Ovary (tissue), 9 donors: Measurements from ENCODE around the gene FGD5. TPM values are rescaled to one million over a fixed set of nuclear protein-coding genes. Genes with fewer than 3 reads are reported as not detected.
A peak's percentile ranks its signal among the peaks of the same experiment; 100 is the strongest.
"Not testable (repeated sequence)": the region's sequence is repeated elsewhere in the genome, so short reads cannot be mapped to it uniquely, and the experiment has no call there.

ENCODE experiments used
- DNase-seq, 5 donors: peaks; one replicate each; pipeline ENCODE4 v3.0.0-alpha.2; 2019 to 2020
- H3K27ac ChIP-seq, 2 donors: fragments of 200-600 bp; one replicate each; pipeline versions ENCODE4 v1.5.1 to v1.8.0; 2019 to 2022
- H3K27me3 ChIP-seq: fragments of 200-600 bp; one replicate; pipeline ENCODE4 v1.8.0; 2022
- H3K36me3 ChIP-seq: fragments of 200-600 bp; sonication (generic); one replicate; pipeline ENCODE4 v1.5.1; 2019
- H3K4me1 ChIP-seq: one replicate; pipeline ENCODE4 v1.8.1; 2013; ENCODE audit warnings: mild to moderate bottlenecking, moderate library complexity; ENCODE audit not compliant: insufficient read depth
- H3K4me3 ChIP-seq: fragments of 200-600 bp; sonication (generic); one replicate; pipeline ENCODE4 v1.5.1; 2017
- H3K9me3 ChIP-seq, 2 donors: fragments of 200-600 bp in 1 of 2; sonication (generic) in 1 of 2; one replicate each; pipeline versions ENCODE4 v1.5.1 to v1.8.1; 2013 to 2019; ENCODE audit warnings: mild to moderate bottlenecking in 1 of 2, moderate library complexity in 1 of 2
- EP300 ChIP-seq: sonication (generic); formaldehyde crosslinking; IDR thresholded peaks from one replicate; pipeline ENCODE4 v1.6.1; 2017; ENCODE audit warnings: antibody characterized with exemption
- POLR2A ChIP-seq: fragments of 450-650 bp; IDR thresholded peaks from one replicate; pipeline ENCODE4 v1.6.1; 2017; ENCODE audit warnings: antibody characterized with exemption, mild to moderate bottlenecking, moderate library complexity
- WGBS, 3 donors: extraction: QIAGEN DNeasy Blood & Tissue Kit in 1 of 3; methylation state at CpG; one replicate each; pipeline versions ENCODE4 v1.1.5 to v1.1.7; 2013 to 2017; 5-methylcytosine and 5-hydroxymethylcytosine counted together
- intact Hi-C, 4 donors: fragments of 100-400 bp; cut with DNase I; formaldehyde crosslinking; loops; one replicate each; pipeline versions ENCODE4 v1.11.0 to v1.15.1; 2022 to 2023
- polyA plus RNA-seq, 2 donors: library from polyadenylated mRNA; stranded (reverse); fragments of 200-250 nt in 1 of 2; fragments of 350-450 nt in 1 of 2; fragmentation: Illumina TruSeq in 1 of 2; extraction: RNeasy Lipid Tissue Mini Kit (QIAGEN cat#74804) in 1 of 2; gene quantifications; one replicate each; pipeline ENCODE4 v1.2.3, GENCODE V29; 2013 to 2014
- total RNA-seq, 7 donors: library from RNA; depleted of rRNA in 2 of 7; stranded (reverse); fragments of >200 nt in 2 of 7; fragmentation: NEBNext Ultra II Directional in 3 of 7; extraction: Animal tissue kit (Norgen Biotek cat#: 25700) in 3 of 7; gene quantifications; one replicate each; pipeline versions ENCODE4 v1.1.0 to v1.2.4, GENCODE V29; 2016 to 2023
- TF ChIP-seq, protein P1 (sequence below), 3 donors: fragments of 450-650 bp in 2 of 3; fragments of 200-600 bp in 1 of 3; IDR thresholded peaks; one replicate each; pipeline versions ENCODE4 v1.5.1 to v1.8.0; 2016 to 2022; ENCODE audit warnings: antibody characterized with exemption in 3 of 3, mild to moderate bottlenecking in 1 of 3
- donor health status: DM: no; HTN: no; CAD: no; lungs with moderate emphysema.
- donor health status: DM: no; HTN: no; CAD: no.
- donor health status: Bipolar disorder and iron deficiency.
- donor health status: DM: yes; HTN: yes; CAD: no.
- donor health status: DM: no; HTN: no; CAD: no.
- donor health status: DM: yes; HTN: yes; CAD: no.

Gene FGD5
- total and polyA plus RNA-seq, 9 donors, result 5.1 to 38.3 (median 13.0) TPM

DNA sequence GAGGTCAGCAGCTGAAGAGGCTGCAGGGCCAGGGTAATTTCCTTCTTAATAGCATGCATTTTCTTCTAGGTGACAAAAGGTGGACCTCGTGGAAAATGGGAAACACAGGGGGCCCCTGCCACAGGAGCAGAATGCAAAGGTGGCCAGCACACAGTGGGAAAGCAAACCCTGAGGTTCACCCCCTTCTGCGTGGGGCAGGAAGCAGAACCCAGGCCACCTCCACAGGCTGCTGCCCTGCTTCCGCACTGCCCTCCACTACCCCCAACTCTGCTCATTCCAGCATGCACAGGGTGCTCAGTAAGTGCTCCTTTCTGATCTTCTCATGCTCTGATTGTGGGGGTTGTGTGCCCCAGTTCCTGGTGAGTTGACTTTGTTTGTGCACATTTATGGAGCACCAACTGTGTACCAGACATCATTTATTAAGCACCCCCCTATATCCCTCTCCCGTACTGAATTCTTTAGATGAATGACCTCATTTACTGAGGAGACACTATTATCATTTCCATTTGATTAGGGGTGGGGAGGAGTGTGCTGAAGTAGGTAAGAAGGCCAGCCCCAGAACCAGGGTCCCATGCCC is 12.7 kb upstream of the FGD5 start:
- Histone ChIP-seq H3K4me3 (no peak overlapping the region), H3K9me3 (no peaks in the 10 kb centered on the region), H3K4me1 (no peaks in the 10 kb centered on the region), H3K27ac (no peak overlapping the region), H3K36me3 (no peaks in the 10 kb centered on the region), H3K27me3 (no peaks in the 10 kb centered on the region)
- intact Hi-C loops, result no loop called here
- TF ChIP-seq EP300 (no peak), POLR2A (no peak)
- TF ChIP-seq, protein P1, sequence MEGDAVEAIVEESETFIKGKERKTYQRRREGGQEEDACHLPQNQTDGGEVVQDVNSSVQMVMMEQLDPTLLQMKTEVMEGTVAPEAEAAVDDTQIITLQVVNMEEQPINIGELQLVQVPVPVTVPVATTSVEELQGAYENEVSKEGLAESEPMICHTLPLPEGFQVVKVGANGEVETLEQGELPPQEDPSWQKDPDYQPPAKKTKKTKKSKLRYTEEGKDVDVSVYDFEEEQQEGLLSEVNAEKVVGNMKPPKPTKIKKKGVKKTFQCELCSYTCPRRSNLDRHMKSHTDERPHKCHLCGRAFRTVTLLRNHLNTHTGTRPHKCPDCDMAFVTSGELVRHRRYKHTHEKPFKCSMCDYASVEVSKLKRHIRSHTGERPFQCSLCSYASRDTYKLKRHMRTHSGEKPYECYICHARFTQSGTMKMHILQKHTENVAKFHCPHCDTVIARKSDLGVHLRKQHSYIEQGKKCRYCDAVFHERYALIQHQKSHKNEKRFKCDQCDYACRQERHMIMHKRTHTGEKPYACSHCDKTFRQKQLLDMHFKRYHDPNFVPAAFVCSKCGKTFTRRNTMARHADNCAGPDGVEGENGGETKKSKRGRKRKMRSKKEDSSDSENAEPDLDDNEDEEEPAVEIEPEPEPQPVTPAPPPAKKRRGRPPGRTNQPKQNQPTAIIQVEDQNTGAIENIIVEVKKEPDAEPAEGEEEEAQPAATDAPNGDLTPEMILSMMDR (IDR thresholded peaks at IDR 0.05), result no peak
- WGBS, 3 donors, result 75 to 77% (median 76%) methylated on average over 4 of the region's 4 CpGs
- DNase-seq, result no peak

DNA sequence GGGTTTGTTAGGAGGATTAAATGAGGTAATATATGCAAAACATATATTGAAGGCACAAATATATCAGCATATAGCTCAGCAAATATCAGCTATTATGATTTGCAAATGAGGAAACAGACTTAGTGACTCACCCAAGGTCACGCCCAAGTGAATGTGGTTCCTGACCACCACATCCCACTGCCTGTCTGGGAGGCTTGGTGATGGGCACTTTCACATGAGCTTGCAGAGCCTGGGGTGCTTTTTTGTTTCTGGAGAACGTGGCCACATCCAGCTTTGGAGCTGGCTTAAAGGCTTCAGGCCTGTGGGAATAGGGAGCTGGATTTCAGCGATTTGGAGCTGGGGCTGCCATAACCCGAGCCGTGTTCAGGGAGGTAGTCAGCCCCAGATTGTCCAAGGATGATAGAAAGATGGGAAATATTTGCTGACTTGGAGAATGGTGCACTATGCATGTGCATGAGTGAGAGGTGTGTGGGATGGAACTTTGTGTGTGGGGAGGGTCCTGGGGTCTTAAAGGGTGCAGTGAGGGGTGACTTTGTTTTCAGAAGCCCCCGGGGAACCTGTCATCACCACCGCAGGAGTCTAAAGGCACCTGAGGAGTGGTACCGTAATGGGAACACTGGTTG is 12.0 kb upstream of the FGD5 start:
- Histone ChIP-seq H3K36me3 (no peaks in the 10 kb centered on the region), H3K27ac (no peak overlapping the region), H3K4me1 (peaks cover 3% of the 10 kb centered on the region), H3K9me3 (no peaks in the 10 kb centered on the region), H3K27me3 (no peaks in the 10 kb centered on the region), H3K4me3 (no peak overlapping the region)
- TF ChIP-seq POLR2A (no peak), EP300 (no peak)
- TF ChIP-seq, protein P1 (IDR thresholded peaks at IDR 0.05), result no peak
- WGBS, 3 donors, result 53 to 59% (median 59%) methylated on average over 8 of the region's 8 CpGs
- no peak for DNase-seq
- intact Hi-C loops, result no loop called here

- intact Hi-C loops, result no loop called here
- no peaks in the 10 kb centered on the region for H3K27me3 ChIP-seq
- no peak overlapping the region for H3K27ac ChIP-seq
- no peaks in the 10 kb centered on the region for H3K36me3 ChIP-seq
- peaks cover 3% of the 10 kb centered on the region for H3K4me1 ChIP-seq
- H3K9me3 ChIP-seq, result no peaks in the 10 kb centered on the region
- H3K4me3 ChIP-seq, result no peak overlapping the region
- TF ChIP-seq, protein P1 (IDR thresholded peaks at IDR 0.05), result no peak
- TF ChIP-seq POLR2A (no peak), EP300 (no peak)
- DNase-seq, result no peak
Measured at GRCh38 chr3:14808025-14808424, 10.7 kb upstream of the FGD5 start.

DNA sequence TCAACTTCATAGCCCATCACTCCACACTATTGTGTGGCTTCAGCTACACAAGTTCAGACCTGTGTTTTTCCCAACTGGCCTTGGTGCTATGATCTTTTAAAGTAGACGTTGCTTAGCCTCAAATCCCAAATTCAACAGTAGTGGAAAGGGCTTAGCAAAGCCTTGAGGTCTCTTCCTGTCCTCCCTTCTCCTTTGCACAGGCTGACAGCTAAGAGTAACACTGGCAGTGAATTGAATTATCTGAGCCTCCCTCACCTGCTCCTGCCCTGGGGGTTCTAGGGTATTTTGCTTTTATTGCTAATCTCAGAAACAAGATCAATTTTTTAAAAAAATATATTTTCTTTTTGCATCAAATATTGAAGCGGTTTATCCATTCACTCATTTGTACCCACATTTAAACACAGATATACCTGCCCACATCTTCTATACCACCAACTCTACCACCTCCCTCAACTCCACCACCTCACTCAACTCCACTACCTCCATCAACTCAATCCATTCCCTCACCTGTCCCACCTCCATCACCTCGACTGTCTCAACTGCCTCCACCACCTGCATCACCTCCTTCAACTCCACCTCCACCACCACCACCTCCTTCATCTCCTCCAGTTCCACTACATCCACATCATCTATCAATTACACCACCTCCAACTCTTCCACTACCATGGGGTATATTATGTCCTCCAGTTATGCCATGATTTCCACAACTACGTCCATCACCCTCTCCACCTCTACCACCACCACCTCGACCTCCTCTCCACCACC is 10.1 kb upstream of the FGD5 start:
- no peak for DNase-seq
- Histone ChIP-seq H3K4me1 (peaks cover 3% of the 10 kb centered on the region), H3K27ac (no peak overlapping the region), H3K9me3 (no peaks in the 10 kb centered on the region), H3K27me3 (no peaks in the 10 kb centered on the region), H3K36me3 (no peaks in the 10 kb centered on the region), H3K4me3 (no peak overlapping the region)
- WGBS, 3 donors, result 80 to 85% (median 81%) methylated on average over 5 of the region's 5 CpGs
- intact Hi-C loops, result no loop called here
- TF ChIP-seq, protein P1 (IDR thresholded peaks at IDR 0.05), result no peak
- TF ChIP-seq EP300 (no peak), POLR2A (no peak)

DNA sequence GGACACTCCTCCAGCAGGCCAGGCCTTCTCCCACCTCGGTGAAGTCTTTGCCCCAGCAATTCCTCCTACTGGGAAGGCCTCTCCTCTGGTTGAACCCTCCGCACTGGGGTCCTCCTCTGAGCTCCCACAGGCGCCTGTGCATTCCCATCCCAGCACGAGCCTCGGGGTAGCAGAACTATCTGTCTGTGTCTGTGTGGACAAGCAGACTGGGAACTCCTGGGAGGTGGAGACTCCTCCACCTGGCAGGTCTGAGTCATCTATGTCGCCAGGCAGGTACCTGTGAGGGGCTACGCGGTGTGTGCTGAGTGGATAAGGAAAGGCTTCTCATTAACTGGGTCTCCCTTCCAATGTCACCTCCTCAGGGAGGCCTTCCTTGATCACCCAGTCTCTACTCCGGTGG is 9.2 kb upstream of the FGD5 start:
- peak overlapping the region; percentile 41 for H3K4me3 ChIP-seq
- H3K27ac ChIP-seq, H3K27me3 ChIP-seq, H3K36me3 ChIP-seq, H3K4me1 ChIP-seq, intact Hi-C loops, H3K9me3 ChIP-seq, DNase-seq: not testable (repeated sequence)
- WGBS, 3 donors, result 55 to 66% (median 63%) methylated on average over 9 of the region's 9 CpGs
